GM21515 (cell line): ENCODE measurements around the gene GPD1.
A peak's percentile ranks its signal among the peaks of the same experiment; 100 is the strongest.

ENCODE experiments used
- ATAC-seq: cut with Tn5 transposase; IDR thresholded peaks from one replicate; pipeline ENCODE4 v1.9.1; 2021; ENCODE audit not compliant: unreplicated experiment

Gene GPD1

DNA sequence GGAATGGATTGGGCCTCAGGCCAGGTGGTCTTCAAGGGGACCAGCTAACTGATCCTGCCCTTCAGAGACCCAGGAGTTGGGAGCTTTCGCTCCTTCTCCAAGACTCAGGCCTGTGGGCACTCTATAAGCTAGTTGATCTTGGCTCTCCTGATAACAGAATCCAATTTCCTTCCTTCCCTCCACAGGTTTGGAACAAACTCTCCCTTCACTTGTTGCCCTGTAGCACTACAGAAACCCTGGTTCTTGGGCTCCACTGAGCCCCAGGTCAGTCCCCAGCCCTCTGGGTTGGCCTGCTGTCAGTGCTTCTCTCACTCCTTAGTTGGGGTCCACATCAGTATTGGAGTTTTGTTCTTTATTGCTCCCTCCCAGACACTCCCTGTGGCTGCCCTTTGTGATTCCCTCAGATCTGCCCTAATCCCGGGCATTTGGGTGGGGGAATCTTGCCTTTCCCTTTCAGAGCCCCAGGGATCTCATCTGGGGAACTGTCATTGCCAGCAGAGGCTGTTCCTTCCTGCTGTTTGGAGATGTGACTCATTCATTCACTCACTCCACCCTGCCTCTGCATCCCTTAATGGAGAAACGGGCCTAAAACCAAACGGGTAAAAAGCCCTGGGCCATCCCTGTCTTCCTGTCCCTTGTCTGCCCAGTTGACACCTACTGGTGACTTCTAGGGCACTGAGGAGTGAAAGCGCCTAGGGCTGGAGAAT, 4.4 kb upstream of the GPD1 start:
- no peak for ATAC-seq

DNA sequence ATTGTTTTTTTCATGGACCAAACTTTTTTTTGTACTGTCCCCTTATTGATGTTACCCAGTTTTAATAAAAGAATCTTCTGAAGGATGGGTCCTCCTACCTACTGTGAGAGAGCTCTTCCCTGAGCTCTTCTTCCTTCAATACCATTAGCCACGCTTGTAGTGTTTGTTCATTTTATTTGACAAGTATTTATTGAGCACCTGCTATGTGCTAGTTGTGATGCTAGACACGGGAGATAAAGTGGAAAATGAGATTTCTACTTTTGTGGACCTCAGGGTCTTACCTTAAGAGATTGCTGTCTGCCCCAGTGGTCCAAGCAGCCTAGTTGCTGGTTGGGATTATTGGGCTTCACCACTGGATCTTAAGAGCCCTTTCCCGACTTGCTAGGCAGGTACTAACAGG, 3.2 kb upstream of the GPD1 start:
- ATAC-seq = no peak

DNA sequence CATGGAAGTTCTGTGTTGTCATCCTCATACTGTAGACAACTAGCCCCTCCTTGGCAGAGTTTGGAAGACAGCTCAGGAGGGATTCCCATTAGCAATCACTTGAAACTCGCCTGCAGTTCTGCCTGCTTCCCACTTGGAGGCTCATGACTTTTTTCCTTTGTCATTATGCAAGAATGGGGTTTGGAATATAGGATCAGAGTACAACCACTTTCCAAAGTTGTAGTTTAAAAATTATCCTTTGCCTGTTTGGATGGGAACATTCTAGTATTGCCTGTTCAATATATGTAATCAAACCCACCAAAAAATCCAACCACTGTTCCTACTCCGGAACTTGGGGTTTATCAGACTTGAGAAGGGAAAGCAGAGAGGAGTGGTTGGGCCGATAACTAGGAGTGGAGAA, 2.1 kb upstream of the GPD1 start:
- no peak for ATAC-seq

DNA sequence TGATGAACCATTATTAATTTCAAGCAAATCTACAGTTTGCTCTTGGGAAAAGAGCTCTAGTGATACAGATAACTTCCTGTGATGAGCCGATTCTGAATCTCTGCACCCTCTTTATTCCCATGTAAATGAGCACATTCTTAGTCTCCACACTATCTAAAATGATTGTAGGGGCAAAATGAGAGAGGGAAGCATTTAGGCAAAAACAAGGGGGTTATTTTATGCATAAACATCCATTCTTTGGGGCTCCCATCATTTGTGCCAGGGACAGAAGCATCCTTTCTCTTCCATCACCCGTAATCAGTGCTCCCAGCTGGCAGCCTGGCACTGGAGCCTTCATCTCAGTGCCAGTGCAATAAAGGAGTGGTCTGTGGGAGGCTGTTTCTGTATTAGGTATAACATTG, 1.7 kb upstream of the GPD1 start:
- no peak for ATAC-seq

DNA sequence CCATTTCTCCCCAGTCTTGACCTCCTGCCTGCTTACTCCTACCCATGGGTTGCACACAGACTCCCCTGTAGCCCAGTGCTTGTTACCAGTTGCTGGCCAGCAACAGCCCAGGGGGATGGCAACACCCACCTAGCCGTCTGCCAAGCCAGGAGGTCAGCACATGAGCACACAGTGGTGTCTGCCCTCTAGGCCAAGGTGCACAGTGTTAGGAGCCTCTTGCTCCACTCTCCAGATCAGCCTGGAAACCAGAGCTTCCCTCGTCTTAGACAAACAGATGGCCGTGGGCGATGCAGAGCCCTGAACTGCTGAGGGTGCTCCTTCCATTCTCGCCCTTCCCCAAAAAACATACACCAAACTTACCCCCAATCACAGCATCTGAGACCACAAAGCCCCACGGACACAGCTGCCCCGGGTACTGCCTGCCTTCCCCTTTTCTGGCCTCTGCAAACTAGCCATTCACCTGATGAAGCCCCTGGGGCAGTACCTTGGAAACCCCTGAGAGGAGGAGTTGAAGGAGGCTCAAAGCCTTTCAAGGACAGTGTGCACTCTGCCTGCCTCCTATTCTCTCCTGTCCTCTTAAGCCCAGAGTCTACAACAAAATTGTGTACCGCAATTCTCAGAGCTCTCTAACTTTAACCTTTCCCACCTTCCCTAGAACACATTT, 1.0 kb upstream of the GPD1 start:
- no peak for ATAC-seq

DNA sequence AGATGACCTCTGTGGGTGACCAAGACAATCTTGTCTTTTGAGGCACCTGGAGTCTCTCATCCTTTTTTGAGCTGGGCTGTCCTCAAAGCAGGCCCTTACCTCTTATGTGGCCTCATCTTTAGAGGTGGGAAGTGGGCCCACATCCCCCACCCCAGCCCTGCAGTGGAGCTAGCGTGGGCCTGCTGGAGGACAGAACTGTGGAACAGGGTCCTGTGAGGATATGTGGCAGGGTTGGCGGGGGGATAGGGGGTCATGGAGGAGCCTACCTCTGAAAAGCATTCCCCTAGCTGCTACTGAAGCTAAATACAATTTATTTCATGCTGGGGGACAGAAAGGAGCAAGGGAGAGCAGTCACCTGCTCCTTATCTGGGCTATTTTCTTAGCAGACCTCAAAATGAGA, 457 bp upstream of the GPD1 start:
- ATAC-seq = no peak

DNA sequence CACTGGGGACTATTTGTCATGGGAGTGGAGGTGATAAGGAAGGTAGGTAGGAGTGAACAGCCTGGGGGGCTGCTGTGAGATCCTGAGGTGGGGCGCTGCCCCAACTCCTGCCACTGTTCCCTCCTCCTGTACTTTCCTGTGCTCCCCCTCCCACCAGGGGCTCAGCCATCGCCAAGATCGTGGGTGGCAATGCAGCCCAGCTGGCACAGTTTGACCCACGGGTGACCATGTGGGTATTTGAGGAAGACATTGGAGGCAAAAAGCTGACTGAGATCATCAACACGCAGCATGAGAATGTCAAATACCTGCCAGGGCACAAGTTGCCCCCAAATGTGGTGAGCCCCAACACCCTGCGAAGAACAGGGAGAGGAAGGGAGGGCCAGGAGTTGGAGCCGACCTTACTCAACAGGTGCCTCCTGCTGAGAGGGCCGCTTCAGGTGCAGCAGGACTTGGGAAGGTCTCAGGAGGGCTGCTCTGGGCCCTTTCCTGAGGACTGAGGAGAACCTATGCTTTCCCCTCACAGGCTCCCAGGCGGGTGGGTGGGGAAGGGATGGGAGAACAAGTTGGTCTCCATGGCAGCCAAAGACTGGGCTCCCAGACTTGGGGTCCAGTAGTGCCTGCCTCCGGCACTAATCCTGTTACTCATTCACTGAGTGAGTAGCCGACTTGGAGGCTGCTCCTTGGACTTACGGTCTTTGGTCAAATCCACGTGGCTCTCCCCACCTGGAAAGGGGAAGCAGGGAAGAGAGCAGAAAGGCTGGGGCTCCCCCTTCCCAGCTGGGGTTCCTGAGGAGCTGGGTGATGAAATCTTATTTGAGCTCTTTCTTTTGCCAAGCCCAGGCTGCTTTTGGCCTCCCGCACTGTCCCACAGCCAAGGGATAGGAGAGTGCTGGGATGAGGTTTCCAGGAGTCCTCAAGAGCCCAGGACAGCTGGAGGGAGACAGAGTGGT, 884 bp downstream of the GPD1 start:
- no peak for ATAC-seq

DNA sequence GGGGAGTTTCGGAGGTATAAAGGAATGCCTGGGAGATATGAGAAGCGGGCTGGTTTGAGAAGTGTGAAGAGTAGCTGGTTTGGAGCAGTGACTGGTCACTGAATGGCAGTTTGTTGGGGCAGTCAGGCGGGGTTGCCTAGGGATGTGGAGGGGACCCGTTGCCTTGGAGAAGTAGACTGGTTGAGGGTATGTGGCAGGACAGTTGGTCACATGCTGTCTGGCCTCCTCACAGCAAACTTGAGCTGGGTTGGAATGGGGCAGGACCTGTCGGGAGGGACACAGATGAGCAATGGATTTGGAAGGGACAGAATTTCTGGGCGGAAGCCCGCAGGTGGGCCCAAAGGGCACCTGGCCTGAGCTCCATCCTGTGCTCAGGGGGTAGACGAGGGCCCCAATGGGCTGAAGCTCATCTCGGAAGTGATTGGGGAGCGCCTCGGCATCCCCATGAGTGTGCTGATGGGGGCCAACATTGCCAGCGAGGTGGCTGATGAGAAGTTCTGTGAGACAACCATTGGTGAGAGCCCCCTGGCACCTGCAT, 2.2 kb downstream of the GPD1 start:
- ATAC-seq = no peak

DNA sequence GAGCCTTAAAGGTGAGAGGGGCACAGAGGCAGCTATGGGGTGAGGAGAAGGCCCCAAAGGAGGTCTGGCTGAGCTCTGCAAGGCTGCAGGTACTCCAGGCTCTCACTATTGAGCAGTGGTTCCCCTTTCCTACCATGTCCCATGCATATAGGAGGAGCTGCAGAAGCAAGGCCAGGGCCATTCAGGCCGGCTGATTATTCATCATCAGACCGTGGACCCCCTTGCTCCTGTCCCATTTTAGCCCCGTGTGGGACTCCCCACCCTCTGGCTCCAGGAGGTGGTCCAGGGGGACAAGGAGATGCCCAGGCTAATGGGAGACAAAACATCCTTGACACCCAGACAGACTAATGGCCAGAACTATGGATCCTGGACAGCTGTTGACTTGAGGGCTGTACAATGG, 3.1 kb downstream of the GPD1 start:
- ATAC-seq = no peak

DNA sequence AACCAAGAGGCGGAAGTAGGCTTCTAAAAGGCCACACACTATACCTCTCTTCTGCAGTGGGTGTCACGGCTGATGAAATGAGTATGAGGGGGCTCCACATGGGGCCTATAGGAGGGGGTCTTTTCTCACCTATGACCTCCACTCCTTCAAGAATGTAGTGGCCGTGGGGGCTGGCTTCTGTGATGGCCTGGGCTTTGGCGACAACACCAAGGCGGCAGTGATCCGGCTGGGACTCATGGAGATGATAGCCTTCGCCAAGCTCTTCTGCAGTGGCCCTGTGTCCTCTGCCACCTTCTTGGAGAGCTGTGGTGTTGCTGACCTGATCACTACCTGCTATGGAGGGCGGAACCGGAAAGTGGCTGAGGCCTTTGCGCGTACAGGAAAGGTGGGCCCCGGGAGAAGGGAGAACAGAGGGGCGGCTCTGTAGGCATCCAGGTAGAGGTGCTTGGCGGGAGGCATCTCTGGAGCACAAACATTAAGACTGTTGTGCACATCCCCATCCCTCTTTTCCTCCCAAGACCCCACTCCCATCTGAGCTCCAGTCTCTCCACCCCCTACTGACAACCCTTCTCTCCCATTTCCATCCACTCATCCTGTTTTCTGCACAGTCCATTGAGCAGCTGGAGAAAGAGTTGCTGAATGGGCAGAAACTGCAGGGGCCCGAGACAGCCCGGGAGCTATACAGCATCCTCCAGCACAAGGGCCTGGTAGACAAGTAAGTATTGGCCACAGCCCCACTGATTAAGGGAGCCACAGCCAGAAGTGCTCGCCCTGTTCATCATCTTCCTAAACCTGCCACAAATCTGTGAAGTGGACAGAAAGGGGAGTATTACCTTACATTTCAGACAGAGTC, 3.8 kb downstream of the GPD1 start:
- ATAC-seq = no peak

DNA sequence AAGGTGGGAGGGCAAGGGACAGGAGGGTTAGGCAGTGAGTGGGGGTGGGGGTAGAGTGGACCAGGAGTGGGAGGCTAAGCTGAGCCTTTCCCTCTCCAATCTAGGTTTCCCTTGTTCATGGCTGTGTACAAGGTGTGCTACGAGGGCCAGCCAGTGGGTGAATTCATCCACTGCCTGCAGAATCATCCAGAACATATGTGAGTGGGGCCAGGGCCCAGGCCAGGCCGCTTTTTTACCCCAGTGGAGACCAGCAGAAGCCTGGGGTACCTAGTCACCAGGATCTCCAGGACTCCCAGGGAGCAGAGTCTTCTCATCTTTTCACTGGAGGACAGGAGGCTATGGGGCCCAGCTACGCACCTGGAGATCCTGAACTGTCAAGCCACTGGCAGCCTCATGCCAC, 5.5 kb downstream of the GPD1 start:
- no peak for ATAC-seq

DNA sequence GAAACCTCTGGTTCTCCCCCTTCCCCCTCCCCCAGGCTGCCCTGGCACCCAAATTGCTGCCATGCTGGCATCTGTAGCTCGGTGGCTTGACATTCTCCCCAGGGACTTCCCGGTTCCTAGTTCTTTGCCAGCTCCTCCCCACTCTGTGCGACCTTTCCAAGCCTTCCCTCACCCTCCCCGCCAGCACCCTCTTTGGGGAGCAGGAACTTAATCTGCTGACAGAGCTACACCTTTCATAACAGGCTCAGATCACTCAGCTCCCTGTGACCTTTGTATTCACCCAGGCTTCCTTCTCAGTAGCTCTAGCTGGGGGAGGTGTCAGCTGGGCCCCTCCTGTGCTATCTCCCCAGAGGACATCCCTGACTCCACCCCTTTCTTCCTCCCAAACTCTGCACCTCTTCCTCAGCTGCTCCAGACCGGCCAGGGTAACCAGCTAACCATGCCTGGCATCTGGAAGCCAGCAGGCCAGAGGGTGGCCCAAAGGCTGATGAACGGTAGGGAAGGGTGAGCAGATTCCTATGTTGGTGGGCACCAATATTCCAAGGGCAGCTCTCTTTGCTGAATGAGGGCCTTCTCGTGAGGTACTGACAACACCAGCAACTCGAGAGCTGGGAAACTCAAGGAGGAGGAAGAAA, 6.4 kb downstream of the GPD1 start:
- no peak for ATAC-seq

DNA sequence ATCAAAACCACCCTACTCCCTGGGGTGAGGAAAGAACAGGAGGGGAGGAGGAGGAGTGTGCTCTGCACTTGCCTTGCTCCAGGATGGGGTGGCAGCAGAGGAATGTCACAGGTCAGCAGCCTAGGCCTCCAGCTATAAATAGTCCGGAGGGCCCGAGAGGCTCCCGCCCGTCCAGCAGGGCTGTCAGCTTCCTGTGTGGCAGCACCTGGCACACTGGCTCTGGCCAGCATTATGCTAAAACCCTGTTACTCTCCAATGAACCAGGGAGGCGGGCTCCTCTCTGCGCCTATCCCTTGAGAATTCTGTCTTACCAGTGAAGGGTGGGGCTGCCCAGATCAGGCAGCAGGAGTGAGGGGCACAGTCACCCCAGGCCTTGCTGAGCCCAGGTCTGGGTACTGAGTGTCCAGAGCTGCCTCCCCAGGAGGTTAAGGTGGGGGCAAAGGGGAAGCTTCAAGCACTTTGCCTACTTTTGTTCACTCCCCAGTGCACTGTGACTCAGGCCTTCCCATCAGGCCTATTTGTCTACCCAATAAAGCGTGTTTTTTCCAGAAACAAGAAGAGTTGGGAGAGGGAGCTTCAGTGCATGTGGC, 7.0 kb downstream of the GPD1 start:
- no peak for ATAC-seq

DNA sequence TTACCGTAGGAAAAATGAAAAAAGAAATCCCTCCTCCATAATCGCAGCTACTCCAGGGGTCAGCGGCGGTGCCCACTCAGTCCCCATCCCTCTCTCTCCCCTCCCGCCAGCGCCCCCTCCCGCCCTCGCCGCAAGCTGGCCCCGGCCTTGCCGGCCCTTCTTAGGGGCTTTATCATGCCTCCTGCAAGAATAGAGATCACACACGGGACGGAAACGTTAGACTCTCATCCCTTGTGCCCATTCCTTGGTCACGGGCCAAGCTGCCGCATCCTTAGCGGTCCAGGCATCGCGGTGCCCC, 7.5 kb downstream of the GPD1 start:
- ATAC-seq = peak; percentile 2

DNA sequence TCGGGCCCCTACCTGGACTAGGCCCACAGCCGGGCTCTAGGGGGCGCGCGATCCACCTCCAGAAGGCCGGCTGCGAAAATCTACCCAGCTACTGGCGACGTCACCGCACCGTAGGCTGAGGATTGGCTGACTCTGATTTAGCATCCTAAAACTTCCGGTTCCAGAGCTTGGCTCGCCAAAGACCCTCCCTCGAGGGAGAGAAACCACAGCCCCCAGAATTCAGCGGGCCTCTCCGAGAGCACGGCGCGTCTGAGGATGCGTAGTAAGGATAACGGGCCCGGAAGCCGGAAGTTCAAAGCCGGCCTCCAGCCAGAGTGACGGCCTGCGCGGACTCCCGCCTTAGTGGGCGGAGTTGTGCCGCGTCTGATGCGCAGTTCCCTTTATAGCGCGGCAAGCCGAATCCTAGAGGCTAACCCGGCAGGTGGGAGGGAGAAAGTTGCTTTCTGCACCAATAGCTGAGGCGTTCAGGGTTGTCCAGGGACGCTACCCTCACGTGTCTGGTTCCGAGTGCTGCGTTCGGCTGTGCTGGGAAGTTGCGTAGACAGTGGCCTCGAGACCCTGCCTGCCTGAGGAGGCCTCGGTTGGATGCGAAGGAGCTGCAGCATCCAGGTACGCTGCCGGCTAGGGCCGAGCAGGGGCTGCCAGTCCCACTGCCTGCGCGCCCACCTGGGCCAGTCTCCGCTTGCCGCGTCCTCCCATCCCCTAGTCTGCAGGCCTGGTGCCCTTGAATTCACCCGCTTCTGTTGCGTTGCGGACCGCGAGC, 8.1 kb downstream of the GPD1 start, which contains the start of gene COX14:
TSS of gene COX14 (plus strand) at position 544 of the 763 bp plus-strand sequence. CDS start 7,808 bp downstream, outside the sequence.
- ATAC-seq = peak; percentile 83

DNA sequence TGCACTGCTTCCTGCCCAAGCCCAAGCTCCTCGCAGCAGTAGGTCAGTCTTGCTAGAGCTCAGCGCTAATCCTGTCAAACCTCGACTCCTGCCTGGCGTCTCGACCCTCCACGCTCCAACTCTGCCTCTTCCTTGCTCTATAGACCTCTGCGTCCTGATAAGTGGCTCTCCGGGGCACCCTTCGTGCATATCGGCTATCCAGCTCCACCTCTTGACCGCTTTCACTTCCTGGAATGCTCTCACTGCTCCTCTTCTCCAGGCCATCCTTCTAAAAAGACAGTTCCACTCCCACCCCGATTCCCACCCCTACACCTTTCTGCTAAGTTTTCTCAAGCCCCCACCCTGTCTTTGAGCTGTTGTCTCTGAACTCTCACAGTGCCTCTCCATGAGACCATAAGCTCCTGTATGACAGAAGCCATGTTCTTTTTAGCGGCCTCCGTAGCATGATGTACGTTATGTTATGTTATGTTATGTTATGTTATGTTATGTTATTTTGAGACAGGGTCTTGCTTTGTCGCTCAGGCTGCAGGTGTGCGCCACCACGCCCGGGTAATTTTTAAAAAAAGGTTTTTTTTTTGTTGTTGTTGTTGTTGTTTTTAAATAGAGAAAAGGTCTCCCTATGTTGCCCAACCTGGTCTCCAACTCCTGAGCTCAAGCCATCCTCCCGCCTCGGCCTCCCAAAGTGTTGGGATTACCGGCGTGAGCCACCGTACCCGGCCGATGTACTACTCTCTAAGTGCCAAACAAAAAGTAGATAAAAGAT, 8.8 kb downstream of the GPD1 start:
- peak; percentile 2 for ATAC-seq

DNA sequence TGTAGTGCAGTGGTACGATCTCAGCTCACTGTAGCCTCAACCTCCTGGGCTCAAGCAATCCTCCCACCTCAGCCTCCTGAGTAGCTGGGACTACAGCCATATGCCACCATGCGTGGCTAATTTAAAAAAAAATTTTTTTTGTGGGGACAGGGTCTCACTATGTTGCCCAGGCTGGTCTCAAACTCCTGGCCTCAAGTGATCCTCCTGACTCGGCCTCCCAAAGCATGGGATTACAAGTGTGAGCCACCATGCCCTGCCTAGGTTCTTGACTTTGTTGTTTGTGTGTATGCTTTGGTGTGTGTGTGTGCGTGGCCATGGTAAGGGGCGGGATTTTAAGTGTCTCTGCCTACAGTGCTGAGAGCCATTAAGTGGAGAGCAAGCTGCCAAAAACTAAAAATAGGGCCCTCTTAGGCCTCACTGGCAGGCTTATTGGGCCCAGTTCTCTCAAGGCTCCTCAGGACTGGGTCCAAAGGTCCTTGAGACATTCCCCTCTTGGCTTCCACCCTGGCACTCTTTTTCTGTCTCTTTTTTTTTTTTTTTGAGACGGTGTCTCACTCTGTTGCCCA, 13.3 kb downstream of the GPD1 start:
- no peak for ATAC-seq

DNA sequence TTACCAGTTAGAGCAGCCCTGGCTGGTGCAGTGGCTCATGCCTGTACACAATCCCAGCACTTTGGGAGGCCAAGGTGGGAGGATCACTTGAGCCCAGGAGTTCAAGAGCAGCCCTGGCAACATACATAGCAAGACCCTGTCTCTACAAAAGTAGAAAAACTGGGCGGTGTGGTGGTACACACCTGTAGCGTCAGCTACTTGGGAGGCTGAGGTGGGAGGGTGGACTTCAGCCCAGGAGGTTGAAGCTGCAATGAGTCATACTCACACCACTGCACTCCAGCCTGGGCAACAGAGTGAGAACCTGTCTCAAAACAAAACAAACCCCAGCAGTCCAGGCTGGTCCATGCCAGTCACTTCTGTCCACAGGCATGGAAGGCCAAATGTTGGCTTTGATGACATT, 15.6 kb downstream of the GPD1 start:
- ATAC-seq = no peak
